GM18505 (cell line): Measurements from ENCODE around the gene LRRC4C.

ENCODE experiments used
- ATAC-seq: cut with Tn5 transposase; IDR thresholded peaks from one replicate; pipeline ENCODE4 v1.9.1; 2021; ENCODE audit not compliant: unreplicated experiment
- POLR2A ChIP-seq: IDR thresholded peaks from 4 replicates; pipeline ENCODE4 v1.6.1; 2011; ENCODE audit warnings: borderline replicate concordance; ENCODE audit not compliant: insufficient read depth, insufficient read length; ENCODE audit errors: extremely low read depth

LRRC4C gene

GRCh38 chr11:41459465-41460401 lies at the start of gene LRRC4C:
Gene LRRC4C (minus strand): TSS chr11:41459652.
- no peak for ATAC-seq
- TF ChIP-seq POLR2A = no peak

GRCh38 chr11:41508121-41508520 lies 48.7 kb upstream of the LRRC4C start:
- ATAC-seq = no peak
- TF ChIP-seq POLR2A = no peak

- TF ChIP-seq POLR2A = no peak
- ATAC-seq = no peak
Measured at GRCh38 chr11:41499429-41499828, 40.0 kb upstream of the LRRC4C start.

- no peak for TF ChIP-seq POLR2A
- ATAC-seq = no peak
Measured at GRCh38 chr11:41498726-41499125, 39.3 kb upstream of the LRRC4C start.

- TF ChIP-seq POLR2A = no peak
- no peak for ATAC-seq
Measured at GRCh38 chr11:41497974-41498373, 38.5 kb upstream of the LRRC4C start.

- ATAC-seq = no peak
- TF ChIP-seq POLR2A = no peak
Measured at GRCh38 chr11:41494716-41495115, 35.3 kb upstream of the LRRC4C start.

- ATAC-seq = no peak
- TF ChIP-seq POLR2A = no peak
Measured at GRCh38 chr11:41486424-41486823, 27.0 kb upstream of the LRRC4C start.

- no peak for ATAC-seq
- no peak for TF ChIP-seq POLR2A
Measured at GRCh38 chr11:41483956-41484355, 24.5 kb upstream of the LRRC4C start.

GRCh38 chr11:41479179-41479578 lies 19.7 kb upstream of the LRRC4C start:
- ATAC-seq = no peak
- TF ChIP-seq POLR2A = no peak

- no peak for ATAC-seq
- no peak for TF ChIP-seq POLR2A
Measured at GRCh38 chr11:41461057-41461681, 1.7 kb upstream of the LRRC4C start.

- ATAC-seq = no peak
- TF ChIP-seq POLR2A = no peak
Measured at GRCh38 chr11:41458641-41459040, 811 bp downstream of the LRRC4C start.

- ATAC-seq = no peak
- no peak for TF ChIP-seq POLR2A
Measured at GRCh38 chr11:41458154-41458553, 1.3 kb downstream of the LRRC4C start.

- no peak for TF ChIP-seq POLR2A
- no peak for ATAC-seq
Measured at GRCh38 chr11:41457216-41458014, 2.0 kb downstream of the LRRC4C start.
